HEK293 (cell line): Measurements from ENCODE around the gene CLTCL1.

ENCODE experiments used
- HOXA7 ChIP-seq: sonication (generic); formaldehyde crosslinking; IDR thresholded peaks from 2 replicates; pipeline ENCODE4 v1.8.1; 2022; ENCODE audit warnings: missing genetic modification reagents, borderline replicate concordance
- MZF1 ChIP-seq: fragments of 450-650 bp; formaldehyde crosslinking; IDR thresholded peaks from 2 replicates; pipeline ENCODE4 v1.5.1; 2017; ENCODE audit warnings: missing biosample characterization, missing genetic modification characterization, borderline replicate concordance
- PRDM1 ChIP-seq: fragments of 450-650 bp; formaldehyde crosslinking; IDR thresholded peaks from 2 replicates; pipeline ENCODE4; 2016; ENCODE audit warnings: missing biosample characterization, missing genetic modification characterization
- REPIN1 ChIP-seq: fragments of 450-650 bp; formaldehyde crosslinking; IDR thresholded peaks from 2 replicates; pipeline ENCODE4 v1.5.1; 2017; ENCODE audit warnings: missing biosample characterization, missing genetic modification characterization, low read depth
- ZBTB21 ChIP-seq: fragments of 450-650 bp; formaldehyde crosslinking; IDR thresholded peaks from 2 replicates; pipeline ENCODE4 v1.5.1; 2017; ENCODE audit warnings: missing biosample characterization, missing genetic modification characterization
- ZBTB48 ChIP-seq: fragments of 450-650 bp; formaldehyde crosslinking; IDR thresholded peaks from 2 replicates; pipeline ENCODE4 v1.5.1; 2016; ENCODE audit warnings: missing biosample characterization, missing genetic modification characterization
- ZBTB7A ChIP-seq: fragments of 450-650 bp; formaldehyde crosslinking; IDR thresholded peaks from 2 replicates; pipeline ENCODE4 v1.5.1; 2016; ENCODE audit warnings: low read depth, missing biosample characterization, missing genetic modification characterization
- ZFP37 ChIP-seq: fragments of 450-650 bp; formaldehyde crosslinking; IDR thresholded peaks from 2 replicates; pipeline ENCODE4 v1.5.1; 2016; ENCODE audit warnings: missing biosample characterization, missing genetic modification characterization
- ZNF138 ChIP-seq: fragments of 450-650 bp; formaldehyde crosslinking; IDR thresholded peaks from 2 replicates; pipeline ENCODE4 v1.5.1; 2016; ENCODE audit warnings: missing biosample characterization, missing genetic modification characterization, borderline replicate concordance
- ZNF214 ChIP-seq: fragments of 450-650 bp; formaldehyde crosslinking; IDR thresholded peaks from 2 replicates; pipeline ENCODE4 v1.5.1; 2017; ENCODE audit warnings: missing biosample characterization, mild to moderate bottlenecking, missing genetic modification characterization, borderline replicate concordance
- ZNF302 ChIP-seq: fragments of 450-650 bp; formaldehyde crosslinking; IDR thresholded peaks from 2 replicates; pipeline ENCODE4 v1.5.1; 2016; ENCODE audit warnings: missing biosample characterization, missing genetic modification characterization, low read depth
- ZNF311 ChIP-seq: fragments of 450-650 bp; formaldehyde crosslinking; IDR thresholded peaks from 2 replicates; pipeline ENCODE4 v1.5.1; 2017; ENCODE audit warnings: missing biosample characterization, missing genetic modification characterization, borderline replicate concordance
- ZNF366 ChIP-seq: fragments of 450-650 bp; formaldehyde crosslinking; conservative IDR thresholded peaks from 2 replicates; pipeline ENCODE4 v1.5.1; 2016; ENCODE audit warnings: missing biosample characterization, missing genetic modification characterization
- ZNF404 ChIP-seq: fragments of 450-650 bp; formaldehyde crosslinking; IDR thresholded peaks from 2 replicates; pipeline ENCODE4 v1.5.1; 2017; ENCODE audit warnings: missing biosample characterization, missing genetic modification characterization
- ZNF423 ChIP-seq: fragments of 450-650 bp; formaldehyde crosslinking; IDR thresholded peaks from 2 replicates; pipeline ENCODE4 v1.5.1; 2016; ENCODE audit warnings: missing biosample characterization, missing genetic modification characterization
- ZNF548 ChIP-seq: fragments of 450-650 bp; formaldehyde crosslinking; IDR thresholded peaks from 2 replicates; pipeline ENCODE4 v1.5.1; 2016; ENCODE audit warnings: missing biosample characterization, missing genetic modification characterization
- ZNF549 ChIP-seq: fragments of 450-650 bp; IDR thresholded peaks from 2 replicates; pipeline ENCODE4 v1.5.1; 2018; ENCODE audit warnings: missing biosample characterization, missing genetic modification characterization, mild to moderate bottlenecking, inconsistent platforms, moderate library complexity
- ZNF560 ChIP-seq: fragments of 450-650 bp; formaldehyde crosslinking; IDR thresholded peaks from 2 replicates; pipeline ENCODE4 v1.5.1; 2017; ENCODE audit warnings: missing biosample characterization, missing genetic modification characterization, borderline replicate concordance
- ZNF596 ChIP-seq: fragments of 450-650 bp; IDR thresholded peaks from 2 replicates; pipeline ENCODE4 v1.5.0; 2018; ENCODE audit warnings: missing biosample characterization, mild to moderate bottlenecking, missing genetic modification characterization, moderate library complexity
- ZNF610 ChIP-seq: fragments of 450-650 bp; formaldehyde crosslinking; IDR thresholded peaks from 2 replicates; pipeline ENCODE4 v1.5.1; 2016; ENCODE audit warnings: missing biosample characterization, missing genetic modification characterization, borderline replicate concordance
- ZNF629 ChIP-seq: fragments of 450-650 bp; formaldehyde crosslinking; IDR thresholded peaks from 2 replicates; pipeline ENCODE4 v1.5.1; 2017; ENCODE audit warnings: missing biosample characterization, missing genetic modification characterization
- ZNF664 ChIP-seq: fragments of 450-650 bp; formaldehyde crosslinking; IDR thresholded peaks from 2 replicates; pipeline ENCODE4 v1.5.1; 2016; ENCODE audit warnings: missing biosample characterization, missing genetic modification characterization
- ZNF791 ChIP-seq: fragments of 450-650 bp; formaldehyde crosslinking; IDR thresholded peaks from 2 replicates; pipeline ENCODE4 v1.5.1; 2016; ENCODE audit warnings: missing biosample characterization, missing genetic modification characterization
- ZNF792 ChIP-seq: fragments of 450-650 bp; formaldehyde crosslinking; IDR thresholded peaks from 2 replicates; pipeline ENCODE4 v1.5.1; 2016; ENCODE audit warnings: missing biosample characterization, missing genetic modification characterization
- ZNF830 ChIP-seq: fragments of 450-650 bp; IDR thresholded peaks from 2 replicates; pipeline ENCODE4 v1.5.0; 2018; ENCODE audit warnings: missing biosample characterization, missing genetic modification characterization, low read depth, mild to moderate bottlenecking, moderate library complexity
- TF ChIP-seq, protein P1 (sequence below): fragments of 450-650 bp; formaldehyde crosslinking; IDR thresholded peaks from 2 replicates; pipeline ENCODE4 v1.5.1; 2016; ENCODE audit warnings: missing biosample characterization, missing genetic modification characterization
- TF ChIP-seq, protein P2 (sequence below): fragments of 450-650 bp; formaldehyde crosslinking; IDR thresholded peaks from 2 replicates; pipeline ENCODE4 v1.5.1; 2017; ENCODE audit warnings: missing biosample characterization, missing genetic modification characterization
- TF ChIP-seq, protein P3 (sequence below): fragments of 450-650 bp; formaldehyde crosslinking; IDR thresholded peaks from 2 replicates; pipeline ENCODE4 v1.5.1; 2016; ENCODE audit warnings: missing biosample characterization, missing genetic modification characterization
- TF ChIP-seq, protein P4 (sequence below): fragments of 450-650 bp; formaldehyde crosslinking; IDR thresholded peaks from 2 replicates; pipeline ENCODE4 v1.5.1; 2017; ENCODE audit warnings: missing biosample characterization, missing genetic modification characterization

The CLTCL1 gene

DNA sequence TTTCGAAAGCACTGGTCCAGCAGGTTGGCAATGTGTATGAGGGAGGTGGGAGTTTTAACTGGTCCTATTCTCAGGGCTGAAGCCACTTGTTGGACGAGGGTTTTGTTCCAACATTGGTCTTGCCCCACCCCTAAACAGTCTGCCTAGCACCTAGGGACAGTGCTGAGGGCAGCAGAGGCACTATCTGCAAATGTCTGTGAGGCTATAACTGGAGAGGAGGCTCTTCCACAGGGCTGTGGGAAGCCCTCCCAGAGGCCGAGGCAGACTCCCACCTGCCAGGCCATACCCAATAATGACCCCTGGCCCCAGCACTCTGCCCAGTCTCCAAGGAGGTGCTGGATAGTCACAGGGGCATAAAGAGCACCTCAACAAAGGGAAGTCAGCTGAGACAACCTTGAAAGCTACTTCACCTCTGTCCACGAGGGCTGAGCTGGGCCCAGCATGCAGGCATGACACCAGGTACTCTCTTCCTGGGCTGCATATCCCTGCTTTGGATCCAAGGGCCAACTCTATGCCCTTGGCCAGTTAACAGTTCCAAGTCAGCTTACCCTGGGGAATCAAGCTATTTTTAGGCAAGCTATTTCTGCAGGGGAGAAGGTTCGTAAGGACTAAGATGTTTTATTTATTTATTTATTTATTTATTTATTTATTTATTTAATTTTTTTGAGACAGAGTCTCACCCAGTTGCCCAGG, 72.8 kb downstream of the CLTCL1 start (continued):
- TF ChIP-seq, protein P1, sequence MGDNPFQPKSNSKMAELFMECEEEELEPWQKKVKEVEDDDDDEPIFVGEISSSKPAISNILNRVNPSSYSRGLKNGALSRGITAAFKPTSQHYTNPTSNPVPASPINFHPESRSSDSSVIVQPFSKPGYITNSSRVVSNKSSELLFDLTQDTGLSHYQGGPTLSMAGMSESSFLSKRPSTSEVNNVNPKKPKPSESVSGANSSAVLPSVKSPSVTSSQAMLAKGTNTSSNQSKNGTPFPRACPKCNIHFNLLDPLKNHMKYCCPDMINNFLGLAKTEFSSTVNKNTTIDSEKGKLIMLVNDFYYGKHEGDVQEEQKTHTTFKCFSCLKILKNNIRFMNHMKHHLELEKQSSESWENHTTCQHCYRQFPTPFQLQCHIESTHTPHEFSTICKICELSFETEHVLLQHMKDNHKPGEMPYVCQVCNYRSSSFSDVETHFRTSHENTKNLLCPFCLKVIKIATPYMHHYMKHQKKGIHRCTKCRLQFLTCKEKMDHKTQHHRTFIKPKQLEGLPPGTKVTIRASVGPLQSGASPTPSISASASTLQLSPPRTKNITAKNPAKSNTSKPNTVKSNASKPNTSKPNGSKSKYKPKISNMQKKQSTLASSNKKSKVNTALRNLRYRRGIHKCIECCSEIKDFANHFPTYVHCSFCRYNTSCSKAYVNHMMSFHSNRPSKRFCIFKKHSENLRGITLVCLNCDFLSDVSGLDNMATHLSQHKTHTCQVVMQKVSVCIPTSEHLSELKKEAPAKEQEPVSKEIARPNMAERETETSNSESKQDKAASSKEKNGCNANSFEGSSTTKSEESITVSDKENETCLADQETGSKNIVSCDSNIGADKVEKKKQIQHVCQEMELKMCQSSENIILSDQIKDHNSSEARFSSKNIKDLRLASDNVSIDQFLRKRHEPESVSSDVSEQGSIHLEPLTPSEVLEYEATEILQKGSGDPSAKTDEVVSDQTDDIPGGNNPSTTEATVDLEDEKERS, result no peak
- TF ChIP-seq ZNF792 (tag by site-specific recombination) (no peak), ZNF214 (tag by site-specific recombination) (no peak), ZNF596 (tag by site-specific recombination) (no peak), ZNF404 (tag by site-specific recombination) (peak; percentile 85), ZNF302 (tag by site-specific recombination) (0 out of 2 replicates have a peak, but pooled peaks have one; percentile 61), ZNF791 (tag by site-specific recombination) (peak; percentile 83; the same call in 1 of the 2 replicates), ZBTB48 (no peak), ZNF830 (tag by site-specific recombination) (no peak), ZNF560 (peak; percentile 94), ZNF311 (tag by site-specific recombination) (no peak), ZNF548 (tag by site-specific recombination) (no peak), MZF1 (tag by site-specific recombination) (peak; percentile 72; the same call in 1 of the 2 replicates), HOXA7 (CRISPR knock-in tag) (no peak), ZNF423 (tag by site-specific recombination) (no peak), ZNF549 (tag by site-specific recombination) (no peak), ZFP37 (tag by site-specific recombination) (peak; percentile 91), ZBTB21 (peak; percentile 71), ZNF664 (tag by site-specific recombination) (peak; percentile 90), ZBTB7A (tag by site-specific recombination) (no peak), PRDM1 (tag by site-specific recombination) (no peak), REPIN1 (tag by site-specific recombination) (no peak), ZNF138 (tag by site-specific recombination) (peak; percentile 96), ZNF610 (tag by site-specific recombination) (peak; percentile 42; the same call in 1 of the 2 replicates), ZNF629 (tag by site-specific recombination) (peak; percentile 78), ZNF366 (0 out of 2 replicates have a peak, but pooled peaks have one; percentile 25)
- TF ChIP-seq, protein P2, sequence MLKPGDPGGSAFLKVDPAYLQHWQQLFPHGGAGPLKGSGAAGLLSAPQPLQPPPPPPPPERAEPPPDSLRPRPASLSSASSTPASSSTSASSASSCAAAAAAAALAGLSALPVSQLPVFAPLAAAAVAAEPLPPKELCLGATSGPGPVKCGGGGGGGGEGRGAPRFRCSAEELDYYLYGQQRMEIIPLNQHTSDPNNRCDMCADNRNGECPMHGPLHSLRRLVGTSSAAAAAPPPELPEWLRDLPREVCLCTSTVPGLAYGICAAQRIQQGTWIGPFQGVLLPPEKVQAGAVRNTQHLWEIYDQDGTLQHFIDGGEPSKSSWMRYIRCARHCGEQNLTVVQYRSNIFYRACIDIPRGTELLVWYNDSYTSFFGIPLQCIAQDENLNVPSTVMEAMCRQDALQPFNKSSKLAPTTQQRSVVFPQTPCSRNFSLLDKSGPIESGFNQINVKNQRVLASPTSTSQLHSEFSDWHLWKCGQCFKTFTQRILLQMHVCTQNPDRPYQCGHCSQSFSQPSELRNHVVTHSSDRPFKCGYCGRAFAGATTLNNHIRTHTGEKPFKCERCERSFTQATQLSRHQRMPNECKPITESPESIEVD (tag by site-specific recombination), result no peak
- TF ChIP-seq, protein P3, sequence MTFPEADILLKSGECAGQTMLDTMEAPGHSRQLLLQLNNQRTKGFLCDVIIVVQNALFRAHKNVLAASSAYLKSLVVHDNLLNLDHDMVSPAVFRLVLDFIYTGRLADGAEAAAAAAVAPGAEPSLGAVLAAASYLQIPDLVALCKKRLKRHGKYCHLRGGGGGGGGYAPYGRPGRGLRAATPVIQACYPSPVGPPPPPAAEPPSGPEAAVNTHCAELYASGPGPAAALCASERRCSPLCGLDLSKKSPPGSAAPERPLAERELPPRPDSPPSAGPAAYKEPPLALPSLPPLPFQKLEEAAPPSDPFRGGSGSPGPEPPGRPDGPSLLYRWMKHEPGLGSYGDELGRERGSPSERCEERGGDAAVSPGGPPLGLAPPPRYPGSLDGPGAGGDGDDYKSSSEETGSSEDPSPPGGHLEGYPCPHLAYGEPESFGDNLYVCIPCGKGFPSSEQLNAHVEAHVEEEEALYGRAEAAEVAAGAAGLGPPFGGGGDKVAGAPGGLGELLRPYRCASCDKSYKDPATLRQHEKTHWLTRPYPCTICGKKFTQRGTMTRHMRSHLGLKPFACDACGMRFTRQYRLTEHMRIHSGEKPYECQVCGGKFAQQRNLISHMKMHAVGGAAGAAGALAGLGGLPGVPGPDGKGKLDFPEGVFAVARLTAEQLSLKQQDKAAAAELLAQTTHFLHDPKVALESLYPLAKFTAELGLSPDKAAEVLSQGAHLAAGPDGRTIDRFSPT (tag by site-specific recombination), result no peak
- TF ChIP-seq, protein P4, sequence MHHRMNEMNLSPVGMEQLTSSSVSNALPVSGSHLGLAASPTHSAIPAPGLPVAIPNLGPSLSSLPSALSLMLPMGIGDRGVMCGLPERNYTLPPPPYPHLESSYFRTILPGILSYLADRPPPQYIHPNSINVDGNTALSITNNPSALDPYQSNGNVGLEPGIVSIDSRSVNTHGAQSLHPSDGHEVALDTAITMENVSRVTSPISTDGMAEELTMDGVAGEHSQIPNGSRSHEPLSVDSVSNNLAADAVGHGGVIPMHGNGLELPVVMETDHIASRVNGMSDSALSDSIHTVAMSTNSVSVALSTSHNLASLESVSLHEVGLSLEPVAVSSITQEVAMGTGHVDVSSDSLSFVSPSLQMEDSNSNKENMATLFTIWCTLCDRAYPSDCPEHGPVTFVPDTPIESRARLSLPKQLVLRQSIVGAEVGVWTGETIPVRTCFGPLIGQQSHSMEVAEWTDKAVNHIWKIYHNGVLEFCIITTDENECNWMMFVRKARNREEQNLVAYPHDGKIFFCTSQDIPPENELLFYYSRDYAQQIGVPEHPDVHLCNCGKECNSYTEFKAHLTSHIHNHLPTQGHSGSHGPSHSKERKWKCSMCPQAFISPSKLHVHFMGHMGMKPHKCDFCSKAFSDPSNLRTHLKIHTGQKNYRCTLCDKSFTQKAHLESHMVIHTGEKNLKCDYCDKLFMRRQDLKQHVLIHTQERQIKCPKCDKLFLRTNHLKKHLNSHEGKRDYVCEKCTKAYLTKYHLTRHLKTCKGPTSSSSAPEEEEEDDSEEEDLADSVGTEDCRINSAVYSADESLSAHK (tag by site-specific recombination), result peak; percentile 54; the same call in 1 of the 2 replicates
